GM06990 (cell line): ENCODE measurements around the gene RBM10.

Experiments
- DNase-seq: peaks from one replicate; pipeline ENCODE4 v3.0.0-alpha.2; 2011; ENCODE audit not compliant: insufficient read length; ENCODE audit errors: extremely low read depth
- H3K27me3 ChIP-seq: replicated peaks from 2 replicates; pipeline ENCODE4 v1.6.0; 2011; ENCODE audit warnings: low read length; ENCODE audit not compliant: control insufficient read depth, insufficient read depth
- H3K36me3 ChIP-seq: 2 replicates; pipeline ENCODE4 v1.5.1; 2011; ENCODE audit warnings: low read length; ENCODE audit not compliant: control insufficient read depth, insufficient read depth
- H3K4me3 ChIP-seq: replicated peaks from 2 replicates; pipeline ENCODE4 v1.5.1; 2011; ENCODE audit warnings: low read depth, mild to moderate bottlenecking, control low read depth, low read length
- CTCF ChIP-seq: IDR thresholded peaks from 2 replicates; pipeline ENCODE4 v1.5.1; 2011; ENCODE audit warnings: low read length, control low read depth, mild to moderate bottlenecking, inconsistent platforms; ENCODE audit not compliant: insufficient read depth, poor library complexity, severe bottlenecking

Gene RBM10

DNA sequence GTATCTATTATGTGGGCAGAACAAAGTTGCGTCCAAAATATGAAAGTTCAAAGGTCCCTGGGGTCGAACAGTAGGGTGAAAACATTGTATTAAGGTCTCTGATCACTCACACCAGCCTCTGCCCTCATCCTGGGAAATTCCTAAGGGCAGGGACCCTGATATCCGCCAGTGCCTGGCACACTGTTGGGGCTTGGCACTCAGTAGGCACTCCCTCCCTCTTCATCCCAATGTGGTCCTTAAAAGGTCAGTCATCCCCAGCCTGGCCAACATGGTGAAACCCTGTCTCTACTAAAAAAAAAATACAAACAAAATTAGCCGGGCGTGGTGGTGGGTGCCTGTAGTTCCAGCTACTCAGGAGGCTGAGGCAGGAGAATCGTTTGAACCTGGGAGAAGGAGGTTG, 6.8 kb upstream of the RBM10 start:
- Histone ChIP-seq H3K36me3 (no peaks in the 10 kb centered on the region), H3K4me3 (no peak overlapping the region), H3K27me3 (no peaks in the 10 kb centered on the region)
- DNase-seq = no peak
- TF ChIP-seq CTCF = no peak

- TF ChIP-seq CTCF = no peak
- Histone ChIP-seq H3K27me3 (no peaks in the 10 kb centered on the region), H3K36me3 (no peaks in the 10 kb centered on the region), H3K4me3 (peak overlapping the region; percentile 75)
- DNase-seq = no peak
Observed at GRCh38 chrX:47143894-47144625, 961 bp upstream of the RBM10 start.

DNA sequence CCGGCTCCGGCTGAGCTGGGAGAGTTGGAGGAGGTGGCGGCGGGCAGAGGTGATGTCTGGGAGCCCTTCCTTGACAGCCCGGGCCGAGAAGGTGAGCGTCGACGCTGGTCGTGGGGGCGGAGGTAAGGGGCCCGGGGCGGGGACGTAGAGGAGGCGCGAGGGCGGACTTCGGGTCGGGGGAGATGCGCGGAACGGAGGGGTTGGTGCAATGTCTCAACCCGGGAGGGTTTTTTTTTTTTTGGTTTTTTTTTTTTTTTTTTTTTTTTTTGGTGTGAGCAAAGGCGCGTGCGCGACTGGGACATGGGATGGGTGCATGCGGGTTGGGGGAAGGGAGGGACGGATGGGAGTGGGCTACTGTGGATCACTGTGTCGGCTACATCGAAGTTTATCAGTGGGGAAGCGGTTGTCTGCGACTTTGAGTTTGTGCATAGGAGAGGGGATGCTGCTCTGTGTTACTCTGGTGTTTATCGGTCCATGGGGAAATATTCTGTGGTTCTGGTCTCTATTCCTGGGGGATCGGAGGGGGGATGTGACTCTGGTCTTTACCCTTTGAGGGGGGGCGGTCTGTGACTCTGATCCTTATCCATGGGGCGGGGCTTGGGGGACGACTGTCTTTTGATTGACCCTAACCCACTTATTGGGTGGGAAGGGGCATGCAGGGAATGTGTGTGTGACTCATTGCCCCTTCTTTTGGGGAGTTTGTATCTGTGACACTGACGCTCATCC, 537 bp downstream of the RBM10 start:
- TF ChIP-seq CTCF = no peak
- Histone ChIP-seq H3K4me3 (peak overlapping the region; percentile 75), H3K27me3 (no peaks in the 10 kb centered on the region), H3K36me3 (no peaks in the 10 kb centered on the region)
- no peak for DNase-seq

DNA sequence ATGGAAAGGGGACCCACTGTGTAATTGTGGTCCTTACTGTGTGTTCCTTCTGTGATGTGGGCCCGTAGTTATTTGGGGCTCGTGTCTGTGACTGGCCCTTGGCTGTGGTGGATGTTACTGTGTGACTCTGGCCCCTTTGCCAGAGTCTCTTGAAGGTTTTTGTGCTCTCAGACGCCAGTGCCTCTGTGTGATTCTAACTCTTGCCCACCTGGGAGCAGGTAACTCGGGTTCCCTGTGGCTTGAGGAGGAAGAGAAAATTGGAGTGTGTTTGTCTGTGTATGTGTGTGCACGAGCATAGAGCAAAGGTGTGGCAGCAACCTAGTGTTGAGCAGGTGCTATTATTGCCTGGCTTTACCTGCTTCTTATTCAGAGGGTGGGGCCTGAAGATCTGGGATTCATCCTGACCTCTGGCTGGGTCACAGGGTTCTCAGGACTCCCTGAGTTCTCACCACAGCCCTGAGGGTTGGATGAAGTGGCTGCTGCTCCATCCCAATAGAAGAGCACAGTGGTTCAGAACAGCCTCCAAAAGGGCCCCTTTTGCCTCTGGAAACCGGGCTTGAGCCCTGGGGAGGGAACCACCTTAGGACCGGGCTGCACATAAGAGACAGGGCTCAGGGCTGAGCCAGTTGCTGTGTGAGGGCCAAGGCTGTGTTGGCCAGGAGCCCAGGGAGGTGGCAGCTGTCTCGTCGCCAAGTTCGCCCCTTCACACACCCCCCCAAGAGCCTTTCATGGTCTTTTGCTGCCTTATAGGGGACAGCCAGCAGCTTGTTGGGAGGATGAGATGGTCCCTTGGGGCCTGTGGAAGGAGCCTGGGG, 1.3 kb downstream of the RBM10 start:
- DNase-seq = no peak
- no peak for TF ChIP-seq CTCF
- Histone ChIP-seq H3K27me3 (no peaks in the 10 kb centered on the region), H3K4me3 (peak overlapping the region; percentile 75), H3K36me3 (no peaks in the 10 kb centered on the region)

GRCh38 chrX:47146936-47147859, 2.2 kb downstream of the RBM10 start:
- H3K27me3 ChIP-seq = no peaks in the 10 kb centered on the region
- no peak for TF ChIP-seq CTCF
- H3K4me3 ChIP-seq = peak overlapping the region; percentile 75
- H3K36me3 ChIP-seq = no peaks in the 10 kb centered on the region
- no peak for DNase-seq
